Stimulated activated CD8-positive, alpha-beta memory T cell treated with anti-CD3 and anti-CD28 coated beads, Interleukin-7, amount 100 ng/mL, for 1 hour (primary cell): ENCODE data around the gene INPP1.
A peak's percentile ranks its signal among the peaks of the same experiment; 100 is the strongest.

ENCODE experiments used
- DNase-seq, 2 donors: peaks; one replicate each; pipeline ENCODE4 v3.0.0-alpha.2; 2020; ENCODE audit warnings: low read depth in 2 of 2

Gene INPP1

GRCh38 chr2:190408538-190409271, 65.3 kb downstream of the INPP1 start:
- peak; percentile 51 to 55 for DNase-seq

DNA sequence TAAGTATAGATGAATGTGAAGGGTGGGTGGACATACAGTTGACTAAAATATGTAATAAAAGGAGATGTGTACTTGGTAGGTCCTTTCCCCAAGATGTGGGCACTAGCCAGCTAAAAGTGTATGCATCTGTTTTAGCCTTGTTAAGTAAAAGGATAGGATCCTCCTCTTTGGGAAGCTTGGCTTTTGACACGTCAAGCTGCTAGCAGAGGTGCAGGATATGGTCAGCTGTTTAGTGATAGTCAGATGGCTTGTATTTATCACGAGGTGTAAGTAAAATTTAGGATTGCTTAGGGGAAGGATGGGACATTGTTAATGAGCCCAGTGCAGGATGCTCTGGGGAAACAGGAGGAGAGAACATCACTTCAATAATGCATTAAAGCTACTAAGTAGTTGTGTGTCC, 66.2 kb downstream of the INPP1 start:
- no peak for DNase-seq

DNA sequence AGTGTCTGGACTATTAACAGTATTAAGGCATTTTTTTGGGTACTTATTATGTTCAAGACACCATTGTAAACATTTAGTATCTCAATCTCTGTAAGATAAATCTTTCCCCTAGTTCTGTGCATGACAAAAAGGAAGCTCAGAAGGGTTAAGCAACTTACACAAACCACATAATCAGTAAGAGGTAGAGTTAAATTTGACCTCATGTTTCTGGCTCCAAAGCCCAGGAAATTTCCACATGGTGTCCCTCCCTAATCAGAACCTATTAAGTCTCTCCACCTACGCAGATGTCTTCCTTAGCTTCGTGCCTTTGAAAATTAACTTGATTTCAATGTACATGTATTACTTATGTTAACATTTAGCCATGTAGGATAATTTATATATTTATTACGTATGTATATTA, 66.8 kb downstream of the INPP1 start:
- no peak for DNase-seq

GRCh38 chr2:190412966-190413365, 69.6 kb downstream of the INPP1 start:
- DNase-seq: no peak

DNA sequence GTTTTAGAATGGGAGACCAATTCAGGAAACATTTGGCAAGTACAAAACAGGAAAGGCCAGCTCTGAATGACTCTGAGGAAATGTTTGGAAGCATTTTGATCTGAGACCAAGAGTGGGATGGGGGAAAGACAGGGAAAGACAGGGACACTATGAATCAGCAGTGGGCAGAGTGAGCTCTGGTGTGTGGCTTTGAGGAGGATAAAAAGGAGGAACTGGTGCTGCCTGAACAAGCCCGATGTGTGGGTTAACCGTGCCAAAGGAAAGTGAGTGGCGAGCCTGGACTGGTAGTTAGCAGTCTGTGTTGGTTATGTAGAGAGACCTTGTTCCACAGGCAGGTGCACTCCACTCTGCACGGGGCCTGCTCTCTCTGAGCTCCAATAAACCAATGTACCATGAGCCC, 70.0 kb downstream of the INPP1 start:
- no peak for DNase-seq

DNA sequence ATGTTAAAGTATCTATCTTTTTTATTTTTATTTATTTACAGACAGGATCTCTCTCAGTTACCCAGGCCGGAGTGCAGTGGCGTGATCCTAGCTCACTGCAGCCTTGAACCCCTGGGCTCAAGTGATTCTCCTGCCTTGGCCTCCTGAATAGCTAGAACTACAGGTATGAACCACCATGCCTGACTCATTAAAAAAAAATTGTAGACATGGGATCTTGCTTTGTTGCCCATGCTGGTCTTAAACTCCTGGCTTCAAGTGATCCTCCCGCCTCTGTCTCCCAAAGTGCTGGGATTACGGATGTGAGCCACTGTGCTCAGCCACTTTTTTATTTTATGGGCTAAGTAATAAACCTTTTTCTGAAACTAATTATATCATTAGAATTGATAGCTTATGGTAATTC, 71.9 kb downstream of the INPP1 start:
- no peak for DNase-seq

GRCh38 chr2:190415794-190416775, 72.7 kb downstream of the INPP1 start:
- DNase-seq: no peak

- no peak for DNase-seq
These were observed 73.9 kb downstream of the INPP1 start for GRCh38 chr2:190417045-190417842.

DNA sequence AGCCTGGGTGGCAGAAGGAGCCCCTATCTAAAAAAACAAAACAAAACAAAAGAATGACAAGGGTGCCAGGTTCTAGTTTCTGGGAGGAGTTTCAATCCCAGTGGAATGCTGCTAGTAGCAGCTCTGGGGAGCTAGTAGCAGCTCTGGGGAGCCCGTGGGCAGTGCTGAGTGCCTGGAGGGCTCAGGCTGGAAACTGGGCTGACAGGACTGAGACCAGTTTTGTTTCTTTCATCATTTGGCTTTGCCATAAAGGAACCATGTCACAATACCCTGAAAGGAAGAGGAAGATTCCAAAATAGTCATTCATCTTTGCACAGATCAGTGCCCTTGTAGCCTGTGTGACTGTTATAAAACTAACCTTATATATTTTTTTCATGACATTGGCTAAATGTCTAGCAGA, 75.3 kb downstream of the INPP1 start:
- no peak for DNase-seq

DNA sequence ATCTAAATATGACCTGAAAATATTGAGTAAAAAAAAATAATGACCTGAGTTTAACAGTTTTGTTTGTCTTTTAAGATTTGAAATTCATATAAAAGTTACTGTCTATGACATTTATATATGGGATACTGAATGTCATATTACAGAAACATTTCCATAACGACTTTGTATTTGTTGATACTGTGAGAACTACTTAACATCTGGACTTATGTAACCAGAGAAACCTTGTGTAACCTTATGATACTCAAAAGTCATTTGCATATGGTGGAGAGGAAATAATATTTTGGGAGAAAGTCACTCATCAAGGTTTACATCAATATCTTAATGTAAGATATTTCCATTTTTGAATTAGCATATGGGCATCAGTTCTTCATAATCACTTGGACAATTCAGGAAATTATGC, 77.4 kb downstream of the INPP1 start:
- DNase-seq: no peak
